Choroid plexus epithelial cell (primary cell): ENCODE measurements around the gene LRRC8C.

Source experiments
- DNase-seq: peaks from one replicate; pipeline ENCODE4 v3.0.0-alpha.2; 2010; ENCODE audit warnings: low read depth
- H3K4me3 ChIP-seq: 2 replicates; pipeline ENCODE4 v1.5.1; 2011; ENCODE audit warnings: low read depth, mild to moderate bottlenecking, control low read depth, low read length, moderate library complexity
- CTCF ChIP-seq: conservative IDR thresholded peaks from 2 replicates; pipeline ENCODE4 v1.5.1; 2011; ENCODE audit warnings: low read depth, mild to moderate bottlenecking, control low read depth, inconsistent platforms, low read length, moderate library complexity

The LRRC8C gene

GRCh38 chr1:89659322-89660081, 26.6 kb downstream of the LRRC8C start:
- no peak for DNase-seq
- no peak overlapping the region for H3K4me3 ChIP-seq
- no peak for TF ChIP-seq CTCF

GRCh38 chr1:89660224-89661061, 27.5 kb downstream of the LRRC8C start:
- TF ChIP-seq CTCF: no peak
- no peak for DNase-seq

GRCh38 chr1:89665941-89666340, 33.0 kb downstream of the LRRC8C start:
- TF ChIP-seq CTCF: no peak
- DNase-seq: no peak
- H3K4me3 ChIP-seq: no peak overlapping the region

More at GRCh38 chr1:89660224-89661061, 27.5 kb downstream of the LRRC8C start:
- H3K4me3 ChIP-seq: no peak overlapping the region

- no peak for TF ChIP-seq CTCF
- no peak for DNase-seq
Observed at GRCh38 chr1:89666640-89667039, 33.7 kb downstream of the LRRC8C start.

GRCh38 chr1:89667691-89668090, 34.8 kb downstream of the LRRC8C start:
- no peak overlapping the region for H3K4me3 ChIP-seq
- TF ChIP-seq CTCF: no peak
- DNase-seq: no peak

More at GRCh38 chr1:89666640-89667039, 33.7 kb downstream of the LRRC8C start:
- no peak overlapping the region for H3K4me3 ChIP-seq

- no peak for TF ChIP-seq CTCF
- no peak overlapping the region for H3K4me3 ChIP-seq
- no peak for DNase-seq
Observed at GRCh38 chr1:89668961-89669360, 36.0 kb downstream of the LRRC8C start.
